GM12875 (cell line): Measurements from ENCODE around the gene ESRRA.

Source experiments
- H3K4me3 ChIP-seq: one replicate; pipeline ENCODE4 v1.5.1; 2011; ENCODE audit warnings: low read depth, low read length, control low read depth
- TF ChIP-seq, protein P1 (sequence below): IDR thresholded peaks from 2 replicates; pipeline ENCODE4 v1.5.1; 2011; ENCODE audit warnings: low read depth, mild to moderate bottlenecking, control low read depth, inconsistent platforms, low read length, moderate library complexity, borderline replicate concordance; ENCODE audit not compliant: insufficient read depth

ESRRA gene

DNA sequence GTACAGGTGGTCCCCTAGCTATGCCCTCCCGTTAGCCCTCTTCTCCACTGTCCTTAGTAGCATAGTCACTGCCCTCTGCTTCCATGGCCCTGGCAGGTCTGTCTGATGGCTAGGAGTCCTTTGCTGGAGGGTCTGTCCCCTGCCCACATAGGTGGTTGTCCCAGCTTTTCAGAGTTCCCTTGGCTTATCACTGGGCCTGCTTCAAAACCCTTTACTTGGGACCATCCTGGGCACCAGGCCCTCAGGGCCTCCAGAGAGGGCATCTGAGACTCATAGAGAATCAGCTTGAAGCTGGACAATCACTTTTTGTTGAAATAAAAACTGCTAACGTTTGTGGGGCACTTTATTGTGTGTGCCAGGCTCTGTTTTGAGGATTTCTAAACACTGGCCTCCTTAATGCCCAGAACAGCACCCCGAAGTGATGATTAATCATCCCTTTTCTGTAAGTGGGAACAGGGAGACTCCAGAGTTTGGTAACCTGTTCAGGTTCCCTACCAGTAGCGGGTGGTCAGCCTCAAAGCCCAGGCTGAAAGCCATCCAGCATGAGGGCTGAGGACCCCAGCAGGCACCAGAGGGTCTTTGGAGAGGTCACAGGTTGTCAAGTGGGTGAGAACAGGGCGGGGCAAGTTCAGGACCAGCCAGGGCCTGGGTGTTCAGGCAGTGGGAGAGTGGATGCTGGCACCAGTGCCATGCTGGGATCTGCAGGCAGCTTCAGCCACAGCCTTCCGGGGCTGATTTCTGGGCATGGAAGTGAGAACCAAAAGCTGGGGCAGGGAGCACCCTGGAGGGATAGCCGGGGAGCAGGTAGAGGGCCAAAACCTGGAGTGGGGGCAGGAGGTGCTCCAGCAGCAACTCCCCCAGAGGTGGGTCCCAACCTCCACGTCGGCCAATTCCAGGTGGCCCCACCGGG, 14.7 kb upstream of the ESRRA start:
- H3K4me3 ChIP-seq = no peak overlapping the region
- TF ChIP-seq, protein P1, sequence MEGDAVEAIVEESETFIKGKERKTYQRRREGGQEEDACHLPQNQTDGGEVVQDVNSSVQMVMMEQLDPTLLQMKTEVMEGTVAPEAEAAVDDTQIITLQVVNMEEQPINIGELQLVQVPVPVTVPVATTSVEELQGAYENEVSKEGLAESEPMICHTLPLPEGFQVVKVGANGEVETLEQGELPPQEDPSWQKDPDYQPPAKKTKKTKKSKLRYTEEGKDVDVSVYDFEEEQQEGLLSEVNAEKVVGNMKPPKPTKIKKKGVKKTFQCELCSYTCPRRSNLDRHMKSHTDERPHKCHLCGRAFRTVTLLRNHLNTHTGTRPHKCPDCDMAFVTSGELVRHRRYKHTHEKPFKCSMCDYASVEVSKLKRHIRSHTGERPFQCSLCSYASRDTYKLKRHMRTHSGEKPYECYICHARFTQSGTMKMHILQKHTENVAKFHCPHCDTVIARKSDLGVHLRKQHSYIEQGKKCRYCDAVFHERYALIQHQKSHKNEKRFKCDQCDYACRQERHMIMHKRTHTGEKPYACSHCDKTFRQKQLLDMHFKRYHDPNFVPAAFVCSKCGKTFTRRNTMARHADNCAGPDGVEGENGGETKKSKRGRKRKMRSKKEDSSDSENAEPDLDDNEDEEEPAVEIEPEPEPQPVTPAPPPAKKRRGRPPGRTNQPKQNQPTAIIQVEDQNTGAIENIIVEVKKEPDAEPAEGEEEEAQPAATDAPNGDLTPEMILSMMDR = no peak

DNA sequence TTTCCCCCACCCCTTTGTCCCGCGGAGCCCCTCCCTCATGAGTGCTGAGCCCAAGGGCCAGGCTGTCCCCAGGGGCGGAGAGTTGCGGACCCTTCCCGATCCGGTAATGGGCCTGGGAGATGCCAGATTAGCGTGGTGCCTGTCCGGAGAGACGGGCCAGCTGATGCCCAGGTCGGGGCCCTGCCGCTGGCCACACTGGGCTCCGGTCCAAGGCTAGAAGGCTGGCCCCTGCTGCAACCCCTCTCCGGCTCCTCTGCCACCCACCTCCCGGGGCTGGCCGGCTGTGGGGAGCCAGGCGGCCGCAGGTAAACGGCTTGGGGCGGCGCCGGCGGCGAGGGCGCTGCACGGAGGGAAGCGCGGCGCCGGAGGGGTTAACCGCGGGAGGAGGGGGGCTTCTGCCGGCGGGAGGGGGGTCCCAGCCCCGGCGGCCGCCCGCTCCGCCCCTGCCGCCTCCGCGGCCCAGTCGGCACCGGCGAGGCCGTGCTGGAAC, 14.0 kb upstream of the ESRRA start, which contains the start of gene KCNK4:
Gene KCNK4 (plus strand): TSS at position 41 of the 490 bp plus-strand sequence. CDS start 1,717 bp downstream, outside the sequence.
- TF ChIP-seq, protein P1 = no peak

DNA sequence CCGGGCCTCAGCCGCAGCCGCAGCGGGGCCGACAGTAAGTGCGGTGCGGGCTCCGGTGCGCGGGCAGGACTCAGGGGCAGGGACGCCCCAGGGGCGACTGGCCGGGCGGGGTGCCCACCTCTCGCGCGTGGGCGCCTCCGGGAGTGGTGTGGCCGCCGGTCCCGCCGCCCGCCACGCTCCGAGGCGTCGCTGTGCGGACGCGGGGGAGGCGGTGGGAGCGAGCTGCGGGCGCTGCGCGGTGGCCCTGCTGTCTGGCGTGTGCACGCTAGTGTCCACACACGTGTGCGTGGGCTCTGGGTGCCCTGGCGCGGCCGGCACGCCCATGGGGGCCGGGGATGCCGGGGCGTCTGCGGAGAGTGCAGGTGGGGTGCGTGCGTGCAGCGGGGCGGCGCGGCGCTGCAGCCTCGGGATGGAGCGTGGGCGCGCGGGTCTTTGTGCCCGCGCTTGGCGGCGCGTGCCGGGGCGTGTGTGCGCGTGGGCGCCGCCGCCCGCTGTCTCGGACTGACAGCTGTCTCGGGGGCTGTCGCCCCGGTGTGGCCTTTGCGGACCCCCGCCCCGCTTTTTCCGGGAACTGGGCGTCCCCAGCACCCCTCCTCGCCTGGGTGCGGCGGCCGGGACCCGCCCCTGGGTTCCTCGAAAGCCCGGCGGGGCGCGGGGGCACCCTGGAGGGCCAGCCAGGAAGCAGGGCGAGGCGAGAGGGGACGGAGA, 13.4 kb upstream of the ESRRA start:
- H3K4me3 ChIP-seq = no peak overlapping the region
- TF ChIP-seq, protein P1 = no peak

More for the DNA sequence above, 14.0 kb upstream of the ESRRA start, which contains the start of gene KCNK4:
- no peak within 1 kb of the TSS for H3K4me3 ChIP-seq

DNA sequence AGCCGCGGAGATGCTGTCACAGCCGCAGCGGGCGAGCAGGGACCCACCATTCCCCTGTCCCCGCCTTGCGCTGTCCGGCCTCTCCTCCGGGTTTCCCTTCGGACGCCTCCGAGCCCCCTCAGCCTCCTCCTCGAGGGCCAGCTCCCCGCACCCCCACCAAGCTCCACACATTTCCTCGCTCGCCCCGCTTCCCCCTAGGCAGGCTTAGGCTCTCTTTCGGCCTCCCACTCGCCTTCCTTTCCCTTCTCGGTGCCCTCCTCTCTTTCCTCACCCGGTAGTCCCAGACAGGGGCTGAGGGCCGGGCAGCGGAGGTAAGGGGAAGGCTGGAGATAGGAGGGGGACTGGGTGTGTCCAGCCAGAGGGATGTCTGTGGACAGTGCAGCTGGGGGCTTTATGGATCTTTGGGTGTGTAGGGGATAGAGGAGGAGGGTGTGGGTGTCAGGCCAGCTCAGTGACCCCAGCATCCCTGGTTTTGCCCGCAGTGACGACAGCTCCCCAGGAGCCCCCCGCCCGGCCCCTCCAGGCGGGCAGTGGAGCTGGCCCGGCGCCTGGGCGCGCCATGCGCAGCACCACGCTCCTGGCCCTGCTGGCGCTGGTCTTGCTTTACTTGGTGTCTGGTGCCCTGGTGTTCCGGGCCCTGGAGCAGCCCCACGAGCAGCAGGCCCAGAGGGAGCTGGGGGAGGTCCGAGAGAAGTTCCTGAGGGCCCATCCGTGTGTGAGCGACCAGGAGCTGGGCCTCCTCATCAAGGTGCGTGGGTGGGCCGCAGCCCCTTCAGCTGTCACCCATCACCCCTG, 12.7 kb upstream of the ESRRA start:
- H3K4me3 ChIP-seq = no peak overlapping the region
- TF ChIP-seq, protein P1 = no peak

DNA sequence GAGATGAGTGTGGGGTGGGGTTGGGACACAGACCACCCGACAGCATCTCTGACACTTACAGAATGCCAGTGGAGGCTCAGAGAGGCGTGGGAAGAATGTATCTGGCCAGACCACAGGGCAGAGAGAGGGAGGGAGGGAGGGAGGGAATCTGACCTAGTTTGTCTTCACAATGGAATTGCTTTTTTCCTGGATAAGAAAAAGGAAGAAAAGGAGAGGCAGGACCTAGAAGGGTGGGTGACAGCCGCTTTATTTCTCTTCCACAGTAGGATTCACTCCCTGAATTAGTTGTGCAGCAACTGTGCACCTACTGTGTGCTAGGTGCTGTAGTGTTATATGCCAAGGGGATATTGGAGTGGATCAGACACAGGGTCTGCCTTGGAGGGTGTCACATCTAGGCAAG, 10.6 kb upstream of the ESRRA start:
- no peak overlapping the region for H3K4me3 ChIP-seq
- TF ChIP-seq, protein P1 = no peak

DNA sequence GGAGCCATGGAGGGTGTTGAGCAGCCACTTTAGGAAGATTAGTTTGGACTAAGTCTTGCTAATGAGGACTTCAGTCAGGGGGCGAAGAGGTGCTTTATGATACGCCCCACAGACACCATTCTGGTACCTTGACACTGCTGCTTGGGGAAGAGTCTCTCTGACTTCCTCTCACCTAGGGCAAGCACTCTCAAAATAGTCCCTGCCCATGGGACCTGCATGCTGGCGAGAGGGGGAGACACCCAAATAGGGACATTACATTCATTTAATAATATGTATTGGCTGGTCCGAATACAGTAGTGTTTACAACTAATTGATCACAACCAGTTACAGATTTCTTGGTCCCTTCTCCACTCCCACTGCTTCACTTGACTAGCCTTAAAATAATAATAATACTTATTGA, 9.6 kb upstream of the ESRRA start:
- H3K4me3 ChIP-seq = no peak overlapping the region
- TF ChIP-seq, protein P1 = no peak
